ENCODE results near the gene ALKBH6. TPM values are rescaled to one million over a fixed set of nuclear protein-coding genes. Genes with fewer than 3 reads are reported as not detected.

The ALKBH6 gene
- total and polyA plus RNA-seq, 9 of the 15 experiments (the other 6 are each of a cell fraction or from before 2014, with no cell fraction given) = 0.67 to 62.0 (median 34.5) TPM

- TF ChIP-seq NFRKB (IDR thresholded peaks at IDR 0.05; ENCODE audit: low read depth) = peak; percentile 67
- no peak for TF ChIP-seq GTF3C2 (IDR thresholded peaks at IDR 0.05; ENCODE audit: borderline replicate concordance, extremely low read depth, insufficient read length)
- no peak; the same call in 1 of the 2 replicates for TF ChIP-seq ZBTB12 (CRISPR knock-in tag; IDR thresholded peaks at IDR 0.05)
- no peak for TF ChIP-seq IFI16 (CRISPR knock-in tag; IDR thresholded peaks at IDR 0.05)
- TF ChIP-seq ZMIZ1 (IDR thresholded peaks at IDR 0.05; ENCODE audit: low read depth in 2 of 2, low read length in 2 of 2) = no peak
- TF ChIP-seq POLR2H (tag; IDR thresholded peaks at IDR 0.05; ENCODE audit: low read depth) = peak; percentile 68
- TF ChIP-seq SMARCA4 (IDR thresholded peaks at IDR 0.05) = no peak
- no peak for TF ChIP-seq ZC3H8 (IDR thresholded peaks at IDR 0.05)
- no peak for TF ChIP-seq RNF219 (CRISPR knock-in tag; IDR thresholded peaks at IDR 0.05)
- TF ChIP-seq ZNF140 (CRISPR knock-in tag; IDR thresholded peaks at IDR 0.05) = no peak
- no peak for TF ChIP-seq ZNF707 (CRISPR knock-in tag; conservative IDR thresholded peaks at IDR 0.05)
- peak; percentile 91 to 98 for TF ChIP-seq E2F6 (IDR thresholded peaks at IDR 0.05; ENCODE audit: borderline replicate concordance in 1 of 2, extremely low read depth in 1 of 2, insufficient read depth in 1 of 2, insufficient read length in 1 of 2, low read depth in 1 of 2, low read length in 1 of 2, poor library complexity in 1 of 2, severe bottlenecking in 1 of 2)
- TF ChIP-seq MAFF (IDR thresholded peaks at IDR 0.05; ENCODE audit: low read length) = no peak; the same call in 1 of the 2 replicates
These were observed 41.0 kb upstream of the ALKBH6 start, which contains the start of gene WDR62 (continued) for GRCh38 chr19:36054733-36055686.

Measured in K562 (cell line).